Loucy (cell line): Measurements from ENCODE around the gene ALDH4A1.

Experiments used
- H2AFZ ChIP-seq: fragments of 200-600 bp; sonication (generic); 2 replicates; pipeline ENCODE4 v1.6.0; 2016; ENCODE audit warnings: antibody characterized with exemption, mild to moderate bottlenecking, low read length, moderate library complexity
- H3F3A ChIP-seq: fragments of 200-600 bp; 2 replicates; pipeline ENCODE4 v1.6.0; 2016; ENCODE audit warnings: antibody characterized with exemption, low read depth, mild to moderate bottlenecking
- H3K27me3 ChIP-seq: fragments of 200-600 bp; sonication (generic); 2 replicates; pipeline ENCODE4 v1.6.1; 2014; ENCODE audit warnings: low read length, mild to moderate bottlenecking; ENCODE audit not compliant: insufficient read depth, poor library complexity, severe bottlenecking
- H3K36me3 ChIP-seq: fragments of 200-600 bp; sonication (generic); 2 replicates; pipeline ENCODE4 v1.6.1; 2016; ENCODE audit warnings: low read length; ENCODE audit not compliant: insufficient read depth
- H3K4me1 ChIP-seq: fragments of 200-600 bp; sonication (generic); 2 replicates; pipeline ENCODE4 v1.5.1; 2014; ENCODE audit warnings: low read length, mild to moderate bottlenecking; ENCODE audit not compliant: insufficient read depth, poor library complexity, severe bottlenecking
- H3K4me2 ChIP-seq: fragments of 200-600 bp; sonication (generic); 2 replicates; pipeline ENCODE4 v1.6.0; 2014; ENCODE audit warnings: antibody characterized with exemption, low read length, low read depth, mild to moderate bottlenecking; ENCODE audit not compliant: poor library complexity, severe bottlenecking
- H3K4me3 ChIP-seq: fragments of 200-600 bp; sonication (generic); 2 replicates; pipeline ENCODE4 v1.5.1; 2014; ENCODE audit warnings: low read length, mild to moderate bottlenecking, mixed read lengths; ENCODE audit not compliant: poor library complexity, severe bottlenecking
- H3K79me2 ChIP-seq: fragments of 200-600 bp; sonication (generic); 2 replicates; pipeline ENCODE4 v1.6.1; 2014; ENCODE audit warnings: low read length; ENCODE audit not compliant: insufficient read depth
- H3K9ac ChIP-seq: fragments of 200-600 bp; sonication (generic); 2 replicates; pipeline ENCODE4 v1.6.0; 2014; ENCODE audit warnings: mild to moderate bottlenecking, low read depth, low read length, moderate library complexity; ENCODE audit not compliant: poor library complexity, severe bottlenecking
- H3K9me2 ChIP-seq: fragments of 200-600 bp; sonication (generic); replicated peaks from 2 replicates; pipeline ENCODE4 v1.6.1; 2016; ENCODE audit warnings: low read depth, low read length, mixed read lengths
- H3K9me3 ChIP-seq: fragments of 200-600 bp; sonication (generic); 2 replicates; pipeline ENCODE4 v1.6.1; 2014; ENCODE audit warnings: mild to moderate bottlenecking, antibody characterized with exemption, low read length, low read depth; ENCODE audit not compliant: insufficient read depth
- H4K20me1 ChIP-seq: fragments of 200-600 bp; sonication (generic); 2 replicates; pipeline ENCODE4 v1.6.0; 2014; ENCODE audit warnings: antibody characterized with exemption, low read length, mild to moderate bottlenecking; ENCODE audit not compliant: insufficient read depth, poor library complexity, severe bottlenecking
- EZH2phosphoT487 ChIP-seq: fragments of 200-600 bp; IDR thresholded peaks from 2 replicates; pipeline ENCODE4 v1.6.1; 2018; ENCODE audit warnings: antibody characterized with exemption, mild to moderate bottlenecking, moderate library complexity, borderline replicate concordance
- TF ChIP-seq, protein P1 (sequence below): fragments of 200-600 bp; sonication (generic); conservative IDR thresholded peaks from 2 replicates; pipeline ENCODE4 v1.5.1; 2014; ENCODE audit warnings: mild to moderate bottlenecking, antibody characterized with exemption, low read length

Gene ALDH4A1

DNA sequence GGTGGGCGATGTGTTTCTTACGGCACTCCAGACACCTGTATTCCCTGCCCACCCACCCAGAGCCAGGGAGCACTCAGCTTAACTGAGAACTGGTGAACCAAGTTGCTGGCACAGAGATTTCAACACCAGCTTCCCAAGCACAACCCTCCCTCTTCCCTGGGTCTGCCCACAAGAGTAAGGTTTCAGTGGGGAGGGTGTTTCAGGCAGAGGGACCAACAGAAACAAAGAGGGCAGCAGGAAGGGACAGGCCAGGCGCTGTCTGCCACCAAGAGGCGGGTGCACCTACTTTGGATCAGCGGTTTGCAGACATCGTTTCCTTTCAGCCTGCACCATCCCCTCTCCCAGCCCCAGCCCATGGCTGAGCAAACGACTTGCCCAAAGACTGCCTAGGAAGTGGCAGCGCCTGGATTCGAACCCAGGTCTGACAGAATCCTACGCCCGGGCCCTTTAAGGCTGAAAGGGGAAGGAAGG, 21.9 kb upstream of the ALDH4A1 start:
- Histone ChIP-seq H3K79me2 (peaks cover 74% of the 10 kb centered on the region), H3K9me3 (no peaks in the 10 kb centered on the region), H3K4me3 (peak overlapping the region; percentile 57), H2AFZ (no peak overlapping the region), H3K4me2 (peak overlapping the region; percentile 55), H3K4me1 (peaks cover 63% of the 10 kb centered on the region), H3K27me3 (no peaks in the 10 kb centered on the region), H3K36me3 (peaks cover 17% of the 10 kb centered on the region; the same call in 1 of the 2 replicates), H3K9me2 (no peaks in the 10 kb centered on the region), H3F3A (0 out of 2 replicates have a peak, but pooled peaks cover 14% of the 10 kb centered on the region), H4K20me1 (no peaks in the 10 kb centered on the region), H3K9ac (peak overlapping the region; percentile 54)
- TF ChIP-seq, protein P1, sequence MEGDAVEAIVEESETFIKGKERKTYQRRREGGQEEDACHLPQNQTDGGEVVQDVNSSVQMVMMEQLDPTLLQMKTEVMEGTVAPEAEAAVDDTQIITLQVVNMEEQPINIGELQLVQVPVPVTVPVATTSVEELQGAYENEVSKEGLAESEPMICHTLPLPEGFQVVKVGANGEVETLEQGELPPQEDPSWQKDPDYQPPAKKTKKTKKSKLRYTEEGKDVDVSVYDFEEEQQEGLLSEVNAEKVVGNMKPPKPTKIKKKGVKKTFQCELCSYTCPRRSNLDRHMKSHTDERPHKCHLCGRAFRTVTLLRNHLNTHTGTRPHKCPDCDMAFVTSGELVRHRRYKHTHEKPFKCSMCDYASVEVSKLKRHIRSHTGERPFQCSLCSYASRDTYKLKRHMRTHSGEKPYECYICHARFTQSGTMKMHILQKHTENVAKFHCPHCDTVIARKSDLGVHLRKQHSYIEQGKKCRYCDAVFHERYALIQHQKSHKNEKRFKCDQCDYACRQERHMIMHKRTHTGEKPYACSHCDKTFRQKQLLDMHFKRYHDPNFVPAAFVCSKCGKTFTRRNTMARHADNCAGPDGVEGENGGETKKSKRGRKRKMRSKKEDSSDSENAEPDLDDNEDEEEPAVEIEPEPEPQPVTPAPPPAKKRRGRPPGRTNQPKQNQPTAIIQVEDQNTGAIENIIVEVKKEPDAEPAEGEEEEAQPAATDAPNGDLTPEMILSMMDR = no peak
- no peak for TF ChIP-seq EZH2phosphoT487

DNA sequence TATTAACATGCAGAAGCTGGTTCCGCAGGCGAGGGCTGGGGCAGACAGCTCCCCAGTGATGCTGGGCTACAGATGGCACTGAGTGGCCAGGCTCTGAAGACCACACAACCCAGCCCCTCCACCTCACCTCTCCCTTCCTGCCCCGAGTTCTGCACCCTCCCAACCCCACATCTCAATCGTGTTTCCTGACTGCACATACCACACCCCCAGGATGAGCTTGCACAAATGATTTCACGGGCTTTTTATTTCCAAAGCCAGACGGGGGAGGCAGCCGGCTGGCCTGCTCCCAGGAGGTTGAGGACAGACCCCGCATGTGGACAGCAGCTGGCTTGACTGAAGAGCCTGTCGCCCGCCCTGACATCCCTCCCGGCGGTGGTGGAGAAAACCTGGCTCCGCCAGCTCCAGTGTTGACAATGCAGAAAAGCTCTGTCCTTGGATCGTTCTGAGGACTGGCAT, 21.4 kb upstream of the ALDH4A1 start:
- Histone ChIP-seq H3F3A (0 out of 2 replicates have a peak, but pooled peaks cover 14% of the 10 kb centered on the region), H3K79me2 (peaks cover 70% of the 10 kb centered on the region), H3K4me2 (peak overlapping the region; percentile 55), H2AFZ (no peak overlapping the region), H3K9me2 (no peaks in the 10 kb centered on the region), H3K4me1 (peaks cover 58% of the 10 kb centered on the region), H3K4me3 (peak overlapping the region; percentile 57), H4K20me1 (no peaks in the 10 kb centered on the region), H3K9me3 (no peaks in the 10 kb centered on the region), H3K9ac (peak overlapping the region; percentile 54), H3K36me3 (peaks cover 22% of the 10 kb centered on the region; the same call in 1 of the 2 replicates), H3K27me3 (no peaks in the 10 kb centered on the region)
- TF ChIP-seq, protein P1 = no peak
- TF ChIP-seq EZH2phosphoT487 = no peak

DNA sequence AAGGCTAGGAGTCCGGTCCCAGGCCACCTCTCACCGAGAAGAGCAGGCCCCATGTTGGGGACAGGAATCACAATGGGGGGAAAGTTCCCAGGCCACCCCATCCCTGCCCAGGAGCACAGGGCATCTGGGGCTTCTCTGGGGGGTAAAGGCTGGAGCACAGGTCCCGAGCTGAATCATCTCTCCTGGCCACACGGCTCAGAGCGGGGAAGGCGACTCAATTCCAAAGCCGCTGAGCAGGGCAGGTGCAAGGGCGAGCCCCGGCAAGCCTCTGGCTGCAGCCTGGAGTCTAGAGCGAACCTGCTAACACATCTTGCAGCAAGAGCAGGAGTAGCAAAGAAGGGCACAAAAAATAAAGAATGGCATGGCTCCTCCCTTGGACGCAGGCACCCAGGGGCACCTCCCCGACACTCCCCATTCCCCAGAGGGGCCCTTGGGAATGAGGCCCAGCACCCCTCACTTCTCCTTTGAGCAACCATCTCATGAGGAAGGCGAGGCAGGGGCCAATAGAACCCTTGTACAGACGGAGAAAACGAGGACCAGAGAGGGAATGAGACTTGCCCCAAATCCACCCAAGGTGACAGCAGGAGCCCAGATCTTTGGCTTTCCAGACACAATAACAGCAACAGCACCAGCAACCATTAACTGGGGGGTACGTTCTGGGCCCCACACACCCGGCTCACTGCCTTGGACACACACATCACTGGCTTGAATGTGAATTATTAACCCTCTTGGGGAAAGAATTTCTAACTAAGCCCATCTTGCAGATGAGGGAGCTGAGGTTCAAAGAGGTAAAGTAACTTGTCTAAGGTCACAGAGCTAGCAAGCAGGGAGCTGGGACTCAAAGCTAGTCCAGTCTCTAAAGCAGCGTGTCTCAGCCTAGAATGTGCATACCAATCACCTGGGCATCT, 20.7 kb upstream of the ALDH4A1 start:
- H3K9ac ChIP-seq = peak overlapping the region; percentile 54
- peaks cover 63% of the 10 kb centered on the region for H3K79me2 ChIP-seq
- TF ChIP-seq, protein P1 = no peak
- H3K4me2 ChIP-seq = peak overlapping the region; percentile 55
- 0 out of 2 replicates have a peak, but pooled peaks cover 13% of the 10 kb centered on the region for H3F3A ChIP-seq
- peak overlapping the region; percentile 57 for H3K4me3 ChIP-seq
- H3K9me3 ChIP-seq = no peaks in the 10 kb centered on the region
- peaks cover 51% of the 10 kb centered on the region for H3K4me1 ChIP-seq
- H3K9me2 ChIP-seq = no peaks in the 10 kb centered on the region
- H4K20me1 ChIP-seq = no peaks in the 10 kb centered on the region
- H3K27me3 ChIP-seq = no peaks in the 10 kb centered on the region
- no peak overlapping the region for H2AFZ ChIP-seq
- peaks cover 28% of the 10 kb centered on the region; the same call in 1 of the 2 replicates for H3K36me3 ChIP-seq
